Measurements from ENCODE around the gene CAPN2.
A peak's percentile ranks its signal among the peaks of the same experiment; 100 is the strongest.

Gene CAPN2

DNA sequence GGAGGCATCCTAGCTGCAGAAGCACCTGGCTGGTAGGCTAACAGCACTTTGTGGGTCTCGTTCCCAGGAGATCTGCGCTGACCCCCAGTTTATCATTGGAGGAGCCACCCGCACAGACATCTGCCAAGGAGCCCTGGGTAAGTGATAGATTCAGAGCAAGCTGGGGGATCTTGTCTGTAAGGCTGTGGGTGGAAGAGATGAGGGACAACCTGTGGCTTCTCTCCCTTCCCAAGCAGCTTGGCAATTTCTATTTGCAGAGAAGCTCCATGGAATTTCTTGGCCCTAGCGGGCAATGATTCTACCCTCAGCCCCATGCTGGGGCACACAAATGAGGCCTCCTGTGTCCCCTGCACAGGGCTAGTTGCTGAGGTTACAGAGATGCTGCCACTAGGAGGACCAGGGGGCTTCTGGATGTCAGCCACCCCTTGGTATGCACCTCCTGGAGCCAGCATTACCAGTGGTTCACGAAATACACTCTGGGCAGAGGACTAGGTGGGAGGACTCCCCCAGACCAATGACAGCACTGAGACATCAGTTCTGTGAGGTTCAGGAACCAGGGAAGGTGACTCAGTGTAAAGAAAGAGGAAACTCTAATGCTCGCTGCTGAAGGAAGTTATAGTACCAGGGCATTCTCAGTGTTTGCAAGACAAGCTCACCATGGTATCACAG is 5.5 kb downstream of the CAPN2 start:
- Histone ChIP-seq H3K4me1 (ENCODE audit: low read depth, poor library complexity, severe bottlenecking) (peaks cover 72% of the 10 kb centered on the region), H3K79me2 (ENCODE audit: insufficient read depth, low read depth) (peaks cover 11% of the 10 kb centered on the region; the same call in 1 of the 2 replicates), H3K9ac (no peak overlapping the region), H2AFZ (ENCODE audit: low read depth) (no peak overlapping the region), H3K27ac (no peak overlapping the region), H3K4me3 (IDR thresholded peaks at IDR 0.05; ENCODE audit: insufficient read depth, low read depth, low read length) (no peak overlapping the region), H3K4me2 (no peak overlapping the region), H3K36me3 (ENCODE audit: insufficient read depth) (no peaks in the 10 kb centered on the region; the same call in 1 of the 2 replicates), H3K27me3 (ENCODE audit: insufficient read depth, low read depth) (no peaks in the 10 kb centered on the region), H4K20me1 (ENCODE audit: insufficient read depth) (no peaks in the 10 kb centered on the region)
- TF ChIP-seq CTCF (conservative IDR thresholded peaks at IDR 0.05; ENCODE audit: low read depth, low read length), result no peak

- TF ChIP-seq CTCF (conservative IDR thresholded peaks at IDR 0.05; ENCODE audit: low read depth, low read length), result no peak
- Histone ChIP-seq H3K4me2 (no peak overlapping the region), H3K36me3 (ENCODE audit: insufficient read depth) (no peaks in the 10 kb centered on the region; the same call in 1 of the 2 replicates), H3K27me3 (ENCODE audit: insufficient read depth, low read depth) (no peaks in the 10 kb centered on the region), H3K79me2 (ENCODE audit: insufficient read depth, low read depth) (peaks cover 5% of the 10 kb centered on the region; the same call in 1 of the 2 replicates), H4K20me1 (ENCODE audit: insufficient read depth) (no peaks in the 10 kb centered on the region), H3K9ac (no peak overlapping the region), H3K27ac (no peak overlapping the region), H3K4me3 (IDR thresholded peaks at IDR 0.05; ENCODE audit: insufficient read depth, low read depth, low read length) (no peak overlapping the region), H3K4me1 (ENCODE audit: low read depth, poor library complexity, severe bottlenecking) (peaks cover 66% of the 10 kb centered on the region), H2AFZ (ENCODE audit: low read depth) (no peak overlapping the region)
Observed at GRCh38 chr1:223718850-223719249, 6.5 kb downstream of the CAPN2 start.

DNA sequence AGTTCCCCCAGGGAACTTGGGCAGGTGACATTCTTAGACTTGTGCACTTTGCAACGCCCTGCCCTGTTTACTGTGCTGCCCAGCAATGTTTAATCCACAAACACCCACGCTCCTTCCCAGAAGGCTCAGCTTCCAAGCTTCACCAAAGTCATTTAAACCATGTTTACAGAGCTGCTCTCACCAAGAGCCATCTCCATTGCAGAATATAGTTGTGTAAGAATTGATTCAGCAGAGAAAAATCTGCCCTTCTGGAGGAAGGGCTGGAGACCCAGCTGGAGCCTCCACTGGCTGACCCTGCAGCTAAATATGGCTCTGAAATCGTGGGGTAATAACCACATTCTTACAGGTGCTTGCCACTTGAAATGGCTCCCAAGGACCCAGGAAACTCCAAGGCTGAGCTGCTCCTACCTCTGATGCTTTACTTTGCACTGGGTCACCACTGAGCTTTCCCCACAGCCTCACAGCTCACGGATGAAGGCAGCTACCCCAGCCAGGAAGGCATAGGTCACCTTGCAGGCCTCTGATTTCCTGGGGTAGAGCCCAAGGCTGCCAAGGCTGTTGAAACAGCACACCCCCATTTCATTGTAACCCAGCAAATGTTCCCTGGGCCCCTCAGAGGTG is 8.7 kb downstream of the CAPN2 start:
- H2AFZ ChIP-seq (ENCODE audit: low read depth), result peak overlapping the region; percentile 15; the same call in 1 of the 2 replicates
- no peaks in the 10 kb centered on the region for H4K20me1 ChIP-seq (ENCODE audit: insufficient read depth)
- no peak overlapping the region for H3K9ac ChIP-seq
- H3K27me3 ChIP-seq (ENCODE audit: insufficient read depth, low read depth), result no peaks in the 10 kb centered on the region
- no peak for TF ChIP-seq CTCF (conservative IDR thresholded peaks at IDR 0.05; ENCODE audit: low read depth, low read length)
- H3K4me3 ChIP-seq (IDR thresholded peaks at IDR 0.05; ENCODE audit: insufficient read depth, low read depth, low read length), result no peak overlapping the region
- H3K4me1 ChIP-seq (ENCODE audit: low read depth, poor library complexity, severe bottlenecking), result peaks cover 48% of the 10 kb centered on the region
- H3K79me2 ChIP-seq (ENCODE audit: insufficient read depth, low read depth), result 0 out of 2 replicates have a peak, but pooled peaks cover 4% of the 10 kb centered on the region
- H3K27ac ChIP-seq, result peak overlapping the region; percentile 59
- peak overlapping the region; percentile 33 for H3K4me2 ChIP-seq
- H3K36me3 ChIP-seq (ENCODE audit: insufficient read depth), result no peaks in the 10 kb centered on the region; the same call in 1 of the 2 replicates

GRCh38 chr1:223721658-223722607 is 9.6 kb downstream of the CAPN2 start:
- Histone ChIP-seq H3K79me2 (ENCODE audit: insufficient read depth, low read depth) (0 out of 2 replicates have a peak, but pooled peaks cover 5% of the 10 kb centered on the region), H4K20me1 (ENCODE audit: insufficient read depth) (no peaks in the 10 kb centered on the region), H3K27me3 (ENCODE audit: insufficient read depth, low read depth) (no peaks in the 10 kb centered on the region), H3K4me2 (peak overlapping the region; percentile 33; the same call in 1 of the 2 replicates), H3K4me3 (IDR thresholded peaks at IDR 0.05; ENCODE audit: insufficient read depth, low read depth, low read length) (no peak overlapping the region), H2AFZ (ENCODE audit: low read depth) (no peak overlapping the region), H3K36me3 (ENCODE audit: insufficient read depth) (no peaks in the 10 kb centered on the region; the same call in 1 of the 2 replicates), H3K9ac (no peak overlapping the region), H3K27ac (peak overlapping the region; percentile 59; the same call in 1 of the 2 replicates), H3K4me1 (ENCODE audit: low read depth, poor library complexity, severe bottlenecking) (peaks cover 48% of the 10 kb centered on the region)
- no peak for TF ChIP-seq CTCF (conservative IDR thresholded peaks at IDR 0.05; ENCODE audit: low read depth, low read length)
